SK-N-SH (cell line): Measurements from ENCODE around the gene CD22. TPM values are rescaled to one million over a fixed set of nuclear protein-coding genes. Genes with fewer than 3 reads are reported as not detected.

Experiments
- CTCF ChIA-PET: fragments of 300-600, 350-600 bp; formaldehyde crosslinking; extraction: SDS; loops from one replicate; lab custom pipeline; 2021; lab: Yijun Ruan, JAX
- POLR2A ChIA-PET: fragments of 350-600 bp; sonication (Branson Sonifier 250); formaldehyde crosslinking; extraction: SDS; loops from one replicate; lab custom pipeline; 2020; ENCODE audit warnings: antibody characterized with exemption, inconsistent platforms; lab: Yijun Ruan, JAX
- DNase-seq: peaks from one replicate; pipeline ENCODE4 v3.0.0; 2012
- H2AFZ ChIP-seq: fragments of 200-600 bp; sonication (generic); 2 replicates; pipeline ENCODE4 v1.8.1; 2016; ENCODE audit warnings: antibody characterized with exemption, mild to moderate bottlenecking, low read depth
- H3F3A ChIP-seq: fragments of 200-600 bp; sonication (generic); replicated peaks from 2 replicates; pipeline ENCODE3; 2016; ENCODE audit warnings: antibody characterized with exemption, mild to moderate bottlenecking; ENCODE audit not compliant: insufficient read depth
- H3K27ac ChIP-seq, 2 experiments: fragments of 200-500 bp in 1 of 2; fragments of 200-600 bp in 1 of 2; sonication (Bioruptor generic) in 1 of 2; sonication (generic), shearing (Covaris generic) in 1 of 2; 2 replicates each; pipeline versions ENCODE4 v1.5.1 to v1.6.1; 2014 to 2016; ENCODE audit warnings: low read depth in 2 of 2, inconsistent platforms in 1 of 2, low read length in 1 of 2, mild to moderate bottlenecking in 1 of 2, mixed read lengths in 1 of 2
- H3K27me3 ChIP-seq: fragments of 200-600 bp; sonication (generic), shearing (Covaris generic); 2 replicates; pipeline ENCODE4 v1.6.1; 2016; ENCODE audit warnings: mixed run types; ENCODE audit not compliant: insufficient read depth
- H3K36me3 ChIP-seq, 2 experiments: fragments of 200-500 bp in 1 of 2; fragments of 200-600 bp in 1 of 2; sonication (Bioruptor generic) in 1 of 2; sonication (generic) in 1 of 2; replicated peaks in 1 of 2; 2 replicates each; pipeline versions ENCODE3 to v1.5.1; 2014 to 2016; ENCODE audit warnings: low read length in 1 of 2, mild to moderate bottlenecking in 1 of 2; ENCODE audit not compliant: insufficient read depth in 2 of 2, control insufficient read depth in 1 of 2
- H3K4me1 ChIP-seq, 2 experiments: fragments of 200-500 bp in 1 of 2; fragments of 200-600 bp in 1 of 2; sonication (Bioruptor generic) in 1 of 2; sonication (generic), shearing (Covaris generic) in 1 of 2; 2 replicates each; pipeline versions ENCODE4 v1.5.1 to v1.6.1; 2014 to 2016; ENCODE audit warnings: low read depth in 1 of 2, low read length in 1 of 2, mixed run types in 1 of 2; ENCODE audit not compliant: insufficient read depth in 2 of 2, control insufficient read depth in 1 of 2
- H3K4me2 ChIP-seq: fragments of 200-600 bp; sonication (generic), shearing (Covaris generic); 2 replicates; pipeline ENCODE4 v1.6.1; 2017; ENCODE audit warnings: mixed run types
- H3K4me3 ChIP-seq, 2 experiments: fragments of 200-500 bp in 1 of 2; fragments of 200-600 bp in 1 of 2; sonication (Bioruptor generic) in 1 of 2; sonication (generic), shearing (Covaris generic) in 1 of 2; 2 replicates each; pipeline versions ENCODE4 v1.5.1 to v1.8.1; 2014 to 2016; ENCODE audit warnings: low read depth in 2 of 2, inconsistent platforms in 1 of 2, low read length in 1 of 2, mild to moderate bottlenecking in 1 of 2, mixed read lengths in 1 of 2, moderate library complexity in 1 of 2
- H3K79me2 ChIP-seq: fragments of 200-600 bp; sonication (generic); 2 replicates; pipeline ENCODE4 v1.8.1; 2017; ENCODE audit warnings: mild to moderate bottlenecking; ENCODE audit not compliant: insufficient read depth
- H3K9ac ChIP-seq: fragments of 200-600 bp; sonication (generic); 2 replicates; pipeline ENCODE4 v1.6.1; 2017; ENCODE audit warnings: mixed run types
- H3K9me2 ChIP-seq: fragments of 200-600 bp; sonication (generic); 2 replicates; pipeline ENCODE4 v1.6.1; 2017; ENCODE audit warnings: mixed run types
- H3K9me3 ChIP-seq: fragments of 200-600 bp; sonication (generic); 2 replicates; pipeline ENCODE4 v1.6.1; 2017; ENCODE audit warnings: mixed run types, mild to moderate bottlenecking, moderate library complexity
- H4K20me1 ChIP-seq: fragments of 200-600 bp; sonication (generic); 2 replicates; pipeline ENCODE4 v1.6.1; 2017; ENCODE audit warnings: mild to moderate bottlenecking, mixed run types; ENCODE audit not compliant: insufficient read depth
- EP300 ChIP-seq, 2 experiments: IDR thresholded peaks; 2 replicates each; pipeline versions ENCODE4 v1.4.0 to v1.6.1; 2012; ENCODE audit warnings: borderline replicate concordance in 1 of 2, low read depth in 1 of 2, low read length in 1 of 2
- FOSL2 ChIP-seq: IDR thresholded peaks from 2 replicates; pipeline ENCODE4 v1.4.0; 2012; ENCODE audit warnings: low read depth, mild to moderate bottlenecking, moderate library complexity, borderline replicate concordance
- FOXM1 ChIP-seq: IDR thresholded peaks from 2 replicates; pipeline ENCODE4 v1.4.0; 2012; ENCODE audit warnings: low read depth, mild to moderate bottlenecking
- MAX ChIP-seq: IDR thresholded peaks from 2 replicates; pipeline ENCODE4 v1.4.0; 2012; ENCODE audit warnings: low read depth
- NRF1 ChIP-seq: IDR thresholded peaks from 2 replicates; pipeline ENCODE4 v1.6.1; 2012; ENCODE audit warnings: low read depth, mild to moderate bottlenecking, low read length
- RAD21 ChIP-seq: IDR thresholded peaks from 2 replicates; pipeline ENCODE4 v1.6.1; 2012; ENCODE audit warnings: mild to moderate bottlenecking, low read length
- TAF1 ChIP-seq: IDR thresholded peaks from 2 replicates; pipeline ENCODE4 v1.6.1; 2012; ENCODE audit warnings: low read depth, mild to moderate bottlenecking, low read length, moderate library complexity, borderline replicate concordance
- TCF12 ChIP-seq: IDR thresholded peaks from 2 replicates; pipeline ENCODE4 v1.4.0; 2012
- YY1 ChIP-seq: IDR thresholded peaks from 2 replicates; pipeline ENCODE4 v1.4.0; 2012; ENCODE audit warnings: low read depth, mild to moderate bottlenecking
- WGBS: methylation state at CpG from one replicate; pipeline ENCODE4 v1.1.6; 2017; ENCODE audit warnings: low lambda C conversion rate; 5-methylcytosine and 5-hydroxymethylcytosine counted together
- polyA plus RNA-seq, 3 experiments: library from polyadenylated mRNA; depleted of rRNA; stranded (reverse); fragments of >200 nt; gene quantifications; 2 replicates each; pipeline ENCODE4 v1.2.3, GENCODE V29; 2012
- TF ChIP-seq, protein P1 (sequence below): IDR thresholded peaks from 2 replicates; pipeline ENCODE4 v1.4.0; 2012; ENCODE audit warnings: low read depth, borderline replicate concordance
- TF ChIP-seq, protein P2 (sequence below): fragments of 150-350 bp; IDR thresholded peaks from 2 replicates; pipeline ENCODE4 v1.6.1; 2016; ENCODE audit warnings: mild to moderate bottlenecking, low read depth, low read length
- TF ChIP-seq, protein P3 (sequence below): IDR thresholded peaks from 2 replicates; pipeline ENCODE4 v1.6.1; 2012; ENCODE audit warnings: mild to moderate bottlenecking, low read depth, low read length, moderate library complexity
- TF ChIP-seq, protein P4 (sequence below): fragments of 200-600 bp; sonication (generic); IDR thresholded peaks from 2 replicates; pipeline ENCODE4 v1.6.1; 2017; ENCODE audit warnings: antibody characterized with exemption, mild to moderate bottlenecking, moderate library complexity

CD22 gene
- polyA plus RNA-seq, 1 of the 3 experiments (the other 2 are of a cell fraction), result 0.18 TPM

- Histone ChIP-seq H3K27ac (no peak overlapping the region), H2AFZ (no peak overlapping the region), H3K4me1 (no peaks in the 10 kb centered on the region), H3K27me3 (peaks cover 14% of the 10 kb centered on the region; the same call in 1 of the 2 replicates), H3F3A (no peaks in the 10 kb centered on the region), H3K4me3 (no peak overlapping the region), H3K9ac (no peak overlapping the region)
- no peak for DNase-seq
- 60% methylated on average over 9 of the region's 9 CpGs for WGBS
- CTCF ChIA-PET, result no interaction called here
- no peak for TF ChIP-seq MAX
- no peak for TF ChIP-seq NRF1
- no peak for TF ChIP-seq TCF12
- no peak for TF ChIP-seq RAD21
- no peak for TF ChIP-seq FOXM1
- TF ChIP-seq FOSL2, result no peak
- TF ChIP-seq EP300 (IDR thresholded peaks at IDR 0.05; ENCODE audit: borderline replicate concordance in 1 of 2, low read depth in 1 of 2, low read length in 1 of 2), result no peak
- TF ChIP-seq, protein P1, sequence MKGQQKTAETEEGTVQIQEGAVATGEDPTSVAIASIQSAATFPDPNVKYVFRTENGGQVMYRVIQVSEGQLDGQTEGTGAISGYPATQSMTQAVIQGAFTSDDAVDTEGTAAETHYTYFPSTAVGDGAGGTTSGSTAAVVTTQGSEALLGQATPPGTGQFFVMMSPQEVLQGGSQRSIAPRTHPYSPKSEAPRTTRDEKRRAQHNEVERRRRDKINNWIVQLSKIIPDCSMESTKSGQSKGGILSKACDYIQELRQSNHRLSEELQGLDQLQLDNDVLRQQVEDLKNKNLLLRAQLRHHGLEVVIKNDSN, result no peak
- TF ChIP-seq YY1, result no peak
- TF ChIP-seq, protein P2, sequence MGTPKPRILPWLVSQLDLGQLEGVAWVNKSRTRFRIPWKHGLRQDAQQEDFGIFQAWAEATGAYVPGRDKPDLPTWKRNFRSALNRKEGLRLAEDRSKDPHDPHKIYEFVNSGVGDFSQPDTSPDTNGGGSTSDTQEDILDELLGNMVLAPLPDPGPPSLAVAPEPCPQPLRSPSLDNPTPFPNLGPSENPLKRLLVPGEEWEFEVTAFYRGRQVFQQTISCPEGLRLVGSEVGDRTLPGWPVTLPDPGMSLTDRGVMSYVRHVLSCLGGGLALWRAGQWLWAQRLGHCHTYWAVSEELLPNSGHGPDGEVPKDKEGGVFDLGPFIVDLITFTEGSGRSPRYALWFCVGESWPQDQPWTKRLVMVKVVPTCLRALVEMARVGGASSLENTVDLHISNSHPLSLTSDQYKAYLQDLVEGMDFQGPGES, result no peak
- TF ChIP-seq, protein P3, sequence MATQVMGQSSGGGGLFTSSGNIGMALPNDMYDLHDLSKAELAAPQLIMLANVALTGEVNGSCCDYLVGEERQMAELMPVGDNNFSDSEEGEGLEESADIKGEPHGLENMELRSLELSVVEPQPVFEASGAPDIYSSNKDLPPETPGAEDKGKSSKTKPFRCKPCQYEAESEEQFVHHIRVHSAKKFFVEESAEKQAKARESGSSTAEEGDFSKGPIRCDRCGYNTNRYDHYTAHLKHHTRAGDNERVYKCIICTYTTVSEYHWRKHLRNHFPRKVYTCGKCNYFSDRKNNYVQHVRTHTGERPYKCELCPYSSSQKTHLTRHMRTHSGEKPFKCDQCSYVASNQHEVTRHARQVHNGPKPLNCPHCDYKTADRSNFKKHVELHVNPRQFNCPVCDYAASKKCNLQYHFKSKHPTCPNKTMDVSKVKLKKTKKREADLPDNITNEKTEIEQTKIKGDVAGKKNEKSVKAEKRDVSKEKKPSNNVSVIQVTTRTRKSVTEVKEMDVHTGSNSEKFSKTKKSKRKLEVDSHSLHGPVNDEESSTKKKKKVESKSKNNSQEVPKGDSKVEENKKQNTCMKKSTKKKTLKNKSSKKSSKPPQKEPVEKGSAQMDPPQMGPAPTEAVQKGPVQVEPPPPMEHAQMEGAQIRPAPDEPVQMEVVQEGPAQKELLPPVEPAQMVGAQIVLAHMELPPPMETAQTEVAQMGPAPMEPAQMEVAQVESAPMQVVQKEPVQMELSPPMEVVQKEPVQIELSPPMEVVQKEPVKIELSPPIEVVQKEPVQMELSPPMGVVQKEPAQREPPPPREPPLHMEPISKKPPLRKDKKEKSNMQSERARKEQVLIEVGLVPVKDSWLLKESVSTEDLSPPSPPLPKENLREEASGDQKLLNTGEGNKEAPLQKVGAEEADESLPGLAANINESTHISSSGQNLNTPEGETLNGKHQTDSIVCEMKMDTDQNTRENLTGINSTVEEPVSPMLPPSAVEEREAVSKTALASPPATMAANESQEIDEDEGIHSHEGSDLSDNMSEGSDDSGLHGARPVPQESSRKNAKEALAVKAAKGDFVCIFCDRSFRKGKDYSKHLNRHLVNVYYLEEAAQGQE, result no peak
- TF ChIP-seq, all 33 proteins: peak for 0
- Histone ChIP-seq H3K79me2 (no peaks in the 10 kb centered on the region), H3K36me3 (no peaks in the 10 kb centered on the region), H3K4me2 (no peak overlapping the region), H3K9me3 (no peaks in the 10 kb centered on the region), H3K9me2 (no peaks in the 10 kb centered on the region), H4K20me1 (no peaks in the 10 kb centered on the region)
- POLR2A ChIA-PET, result no interaction called here
Measured at GRCh38 chr19:35322014-35322413, 7.0 kb upstream of the CD22 start.

DNA sequence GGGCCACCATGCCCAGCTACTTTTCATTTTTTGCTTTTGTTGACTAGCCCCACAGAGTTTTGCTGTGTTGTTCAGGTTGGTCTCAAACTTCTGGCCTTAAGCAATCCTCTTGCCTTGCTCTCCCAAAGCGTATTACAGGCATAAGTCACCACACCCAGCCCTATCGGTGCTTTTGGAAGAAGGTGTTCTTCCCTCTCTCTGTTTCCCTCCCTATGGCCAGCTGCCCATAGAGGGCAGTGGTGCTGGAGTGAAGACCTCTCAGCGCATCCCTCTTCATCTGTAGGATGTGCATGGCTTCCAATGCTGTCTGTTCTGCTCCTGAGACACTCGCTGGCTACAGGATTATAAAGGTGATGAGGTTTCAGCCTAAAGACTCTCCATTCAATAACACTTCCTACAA is 1.3 kb upstream of the CD22 start:
- Histone ChIP-seq H4K20me1 (no peaks in the 10 kb centered on the region), H3K79me2 (no peaks in the 10 kb centered on the region), H2AFZ (no peak overlapping the region), H3K4me3 (no peak overlapping the region), H3K27me3 (peaks cover 64% of the 10 kb centered on the region), H3K4me2 (no peak overlapping the region), H3K27ac (no peak overlapping the region), H3F3A (no peaks in the 10 kb centered on the region), H3K36me3 (no peaks in the 10 kb centered on the region), H3K9me2 (no peaks in the 10 kb centered on the region), H3K9me3 (no peaks in the 10 kb centered on the region), H3K4me1 (no peaks in the 10 kb centered on the region), H3K9ac (no peak overlapping the region)
- CTCF ChIA-PET, result interaction anchor here (1.0 to 1.4 kb wide), 3 partner anchors 11 to 43 kb away, joined by 3 read pairs; no protein-coding TSS in a partner anchor
- no peak for DNase-seq
- 12% methylated on average over 4 of the region's 4 CpGs for WGBS
- no peak for TF ChIP-seq TAF1
- TF ChIP-seq, protein P4, sequence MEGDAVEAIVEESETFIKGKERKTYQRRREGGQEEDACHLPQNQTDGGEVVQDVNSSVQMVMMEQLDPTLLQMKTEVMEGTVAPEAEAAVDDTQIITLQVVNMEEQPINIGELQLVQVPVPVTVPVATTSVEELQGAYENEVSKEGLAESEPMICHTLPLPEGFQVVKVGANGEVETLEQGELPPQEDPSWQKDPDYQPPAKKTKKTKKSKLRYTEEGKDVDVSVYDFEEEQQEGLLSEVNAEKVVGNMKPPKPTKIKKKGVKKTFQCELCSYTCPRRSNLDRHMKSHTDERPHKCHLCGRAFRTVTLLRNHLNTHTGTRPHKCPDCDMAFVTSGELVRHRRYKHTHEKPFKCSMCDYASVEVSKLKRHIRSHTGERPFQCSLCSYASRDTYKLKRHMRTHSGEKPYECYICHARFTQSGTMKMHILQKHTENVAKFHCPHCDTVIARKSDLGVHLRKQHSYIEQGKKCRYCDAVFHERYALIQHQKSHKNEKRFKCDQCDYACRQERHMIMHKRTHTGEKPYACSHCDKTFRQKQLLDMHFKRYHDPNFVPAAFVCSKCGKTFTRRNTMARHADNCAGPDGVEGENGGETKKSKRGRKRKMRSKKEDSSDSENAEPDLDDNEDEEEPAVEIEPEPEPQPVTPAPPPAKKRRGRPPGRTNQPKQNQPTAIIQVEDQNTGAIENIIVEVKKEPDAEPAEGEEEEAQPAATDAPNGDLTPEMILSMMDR, result peak; percentile 28; the same call in 1 of the 2 replicates
- POLR2A ChIA-PET, result no interaction called here
